Ascending aorta (tissue), 2 donors: Measurements from ENCODE around the gene RAD51B. TPM values are rescaled to one million over a fixed set of nuclear protein-coding genes. Genes with fewer than 3 reads are reported as not detected.

Experiments
- DNase-seq, 2 donors: peaks; one replicate each; pipeline ENCODE4 v3.0.0-alpha.2; 2019; ENCODE audit warnings: low spot score in 2 of 2
- H3K27ac ChIP-seq, 2 donors: fragments of 200-600 bp; sonication (generic); one replicate each; pipeline ENCODE4 v1.5.1; 2016 to 2017; ENCODE audit warnings: mild to moderate bottlenecking in 1 of 2
- H3K27me3 ChIP-seq: fragments of 200-600 bp; sonication (generic); one replicate; pipeline ENCODE4 v1.5.1; 2017
- H3K36me3 ChIP-seq, 2 donors: fragments of 200-600 bp; sonication (generic); one replicate each; pipeline ENCODE4 v1.5.1; 2016
- H3K4me1 ChIP-seq, 2 donors: fragments of 200-600 bp; sonication (generic); one replicate each; pipeline ENCODE4 v1.5.1; 2016 to 2017; ENCODE audit warnings: mild to moderate bottlenecking in 1 of 2
- H3K4me3 ChIP-seq, 2 donors: fragments of 200-600 bp; sonication (generic); one replicate each; pipeline ENCODE4 v1.5.1; 2016 to 2017; ENCODE audit warnings: mild to moderate bottlenecking in 1 of 2
- H3K9me3 ChIP-seq, 2 donors: fragments of 200-600 bp; sonication (generic); one replicate each; pipeline ENCODE4 v1.5.1; 2016
- intact Hi-C: fragments of 100-400 bp; cut with DNase I; formaldehyde crosslinking; loops from one replicate; pipeline ENCODE4 v1.15.1; 2023
- total RNA-seq: library from RNA; depleted of rRNA; stranded (reverse); fragments of >200 nt; gene quantifications from one replicate; pipeline ENCODE4 v1.1.0, GENCODE V29; 2016
- TF ChIP-seq, protein P1 (sequence below), 3 experiments: fragments of 200-600 bp in 2 of 3; fragments of 450-650 bp in 1 of 3; sonication (generic) in 2 of 3; IDR thresholded peaks; one replicate each; pipeline ENCODE4 v1.5.1; 2016 to 2019; ENCODE audit warnings: antibody characterized with exemption in 3 of 3, mild to moderate bottlenecking in 1 of 3, moderate library complexity in 1 of 3

Gene RAD51B
- total RNA-seq, 1 donor from 2014 or later: not detected

DNA sequence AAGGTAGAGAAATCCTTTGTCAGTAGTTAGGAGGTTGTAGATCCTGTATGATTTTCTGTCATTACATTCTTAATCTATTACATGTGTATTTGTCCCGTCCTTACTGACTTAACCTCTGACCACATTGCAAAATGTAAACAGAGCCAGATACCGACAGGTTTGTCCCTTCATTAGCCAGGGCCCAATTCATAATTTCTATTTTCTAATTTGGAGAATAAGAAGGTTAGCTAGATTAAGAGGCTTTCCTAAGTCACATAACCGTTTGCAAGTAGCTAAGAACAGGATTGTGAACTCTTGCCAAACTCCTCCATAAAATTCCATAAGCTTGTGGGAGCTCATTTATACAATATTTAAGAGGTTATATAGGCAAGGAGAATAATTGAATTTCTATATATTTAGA is 352.6 kb downstream of the RAD51B start:
- H3K36me3 ChIP-seq: no peaks in the 10 kb centered on the region
- no peak overlapping the region for H3K27ac ChIP-seq
- intact Hi-C loops: no loop called here
- H3K9me3 ChIP-seq: no peaks in the 10 kb centered on the region
- DNase-seq: no peak
- no peak overlapping the region for H3K4me3 ChIP-seq
- no peaks in the 10 kb centered on the region for H3K27me3 ChIP-seq
- peaks cover 0 to 3% of the 10 kb centered on the region in 2 donors for H3K4me1 ChIP-seq
- TF ChIP-seq, protein P1, sequence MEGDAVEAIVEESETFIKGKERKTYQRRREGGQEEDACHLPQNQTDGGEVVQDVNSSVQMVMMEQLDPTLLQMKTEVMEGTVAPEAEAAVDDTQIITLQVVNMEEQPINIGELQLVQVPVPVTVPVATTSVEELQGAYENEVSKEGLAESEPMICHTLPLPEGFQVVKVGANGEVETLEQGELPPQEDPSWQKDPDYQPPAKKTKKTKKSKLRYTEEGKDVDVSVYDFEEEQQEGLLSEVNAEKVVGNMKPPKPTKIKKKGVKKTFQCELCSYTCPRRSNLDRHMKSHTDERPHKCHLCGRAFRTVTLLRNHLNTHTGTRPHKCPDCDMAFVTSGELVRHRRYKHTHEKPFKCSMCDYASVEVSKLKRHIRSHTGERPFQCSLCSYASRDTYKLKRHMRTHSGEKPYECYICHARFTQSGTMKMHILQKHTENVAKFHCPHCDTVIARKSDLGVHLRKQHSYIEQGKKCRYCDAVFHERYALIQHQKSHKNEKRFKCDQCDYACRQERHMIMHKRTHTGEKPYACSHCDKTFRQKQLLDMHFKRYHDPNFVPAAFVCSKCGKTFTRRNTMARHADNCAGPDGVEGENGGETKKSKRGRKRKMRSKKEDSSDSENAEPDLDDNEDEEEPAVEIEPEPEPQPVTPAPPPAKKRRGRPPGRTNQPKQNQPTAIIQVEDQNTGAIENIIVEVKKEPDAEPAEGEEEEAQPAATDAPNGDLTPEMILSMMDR (IDR thresholded peaks at IDR 0.05): no peak

DNA sequence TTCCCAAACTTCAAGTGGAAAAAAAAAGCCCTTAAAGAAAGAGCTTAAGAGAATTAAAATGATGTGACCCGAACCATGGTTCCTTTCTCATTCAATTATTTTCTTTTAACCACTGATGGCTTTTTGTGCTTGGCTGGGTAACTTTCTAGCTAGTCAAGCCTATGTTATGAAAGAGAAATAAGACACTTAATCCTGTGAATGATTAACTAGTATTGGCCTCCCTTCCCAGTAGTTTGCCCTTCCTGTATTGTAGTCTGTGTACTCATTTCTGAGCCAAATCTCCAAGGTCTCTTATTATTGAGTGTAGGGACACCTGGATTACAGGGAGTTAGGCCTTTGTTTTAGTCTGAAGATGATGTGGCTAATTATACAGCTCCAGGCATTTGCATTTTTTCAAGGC is 353.0 kb downstream of the RAD51B start:
- H3K27me3 ChIP-seq: no peaks in the 10 kb centered on the region
- H3K36me3 ChIP-seq: no peaks in the 10 kb centered on the region
- no peak overlapping the region for H3K27ac ChIP-seq
- peaks cover 0 to 3% of the 10 kb centered on the region in 2 donors for H3K4me1 ChIP-seq
- no peaks in the 10 kb centered on the region for H3K9me3 ChIP-seq
- intact Hi-C loops: no loop called here
- H3K4me3 ChIP-seq: no peak overlapping the region
- no peak for DNase-seq
- TF ChIP-seq, protein P1 (IDR thresholded peaks at IDR 0.05): no peak

DNA sequence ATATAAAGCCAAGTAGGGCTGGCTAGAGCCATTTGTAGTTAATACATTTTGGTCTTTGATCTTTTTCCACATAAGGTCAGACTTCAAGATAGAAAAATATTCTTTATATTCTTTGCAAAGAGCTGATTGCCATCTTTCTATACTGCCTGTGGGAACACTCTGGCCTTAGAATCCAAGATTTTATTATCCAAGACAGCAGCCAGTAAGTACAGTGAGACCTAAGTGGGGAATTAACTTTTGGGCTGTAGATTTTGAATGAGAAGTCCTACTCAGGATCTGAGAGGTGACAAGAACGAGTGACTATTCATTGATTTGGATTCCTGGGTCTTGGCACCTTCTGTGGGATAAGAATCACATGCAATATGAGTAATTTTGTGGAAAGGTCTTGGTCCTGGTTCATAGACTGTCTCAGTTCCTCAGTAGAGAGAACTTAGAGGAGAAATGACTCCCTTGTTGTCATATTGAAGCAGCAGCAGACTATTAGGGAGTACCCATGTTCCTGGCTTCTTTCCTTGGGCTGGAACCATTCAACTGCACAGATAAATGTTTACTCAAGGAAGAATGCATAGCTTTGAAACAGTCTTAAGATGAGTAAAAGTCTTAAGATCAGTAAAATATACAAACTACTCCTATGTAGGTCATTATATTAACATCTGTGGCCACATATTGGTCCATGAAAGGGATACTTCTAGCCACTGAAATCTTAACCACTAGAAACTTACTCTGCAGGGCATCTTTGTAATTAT is 353.8 kb downstream of the RAD51B start:
- Histone ChIP-seq H3K4me1 (peaks cover 0 to 2% of the 10 kb centered on the region in 2 donors), H3K27me3 (no peaks in the 10 kb centered on the region), H3K4me3 (no peak overlapping the region), H3K9me3 (no peaks in the 10 kb centered on the region), H3K27ac (no peak overlapping the region), H3K36me3 (no peaks in the 10 kb centered on the region)
- DNase-seq: no peak
- intact Hi-C loops: no loop called here
- TF ChIP-seq, protein P1 (IDR thresholded peaks at IDR 0.05): no peak

DNA sequence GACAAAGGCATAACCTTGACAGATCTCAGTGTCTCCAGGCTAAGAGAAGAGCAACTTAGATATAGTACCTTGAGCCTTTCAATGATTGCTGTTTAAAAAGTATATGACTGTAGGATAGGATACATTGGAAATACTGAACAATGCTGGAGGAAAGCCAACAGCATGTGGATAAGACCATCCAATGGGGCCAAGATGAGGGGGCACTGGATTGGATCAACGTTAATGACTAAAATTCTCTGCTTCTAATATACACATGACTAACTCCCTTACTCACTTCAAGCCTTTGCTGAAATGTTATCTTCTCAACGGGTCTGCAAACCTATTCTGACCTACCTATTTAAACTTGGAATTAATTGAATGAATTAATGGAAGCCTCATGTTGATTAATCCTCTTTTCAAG is 354.9 kb downstream of the RAD51B start:
- H3K27ac ChIP-seq: no peak overlapping the region
- TF ChIP-seq, protein P1 (IDR thresholded peaks at IDR 0.05): no peak
- intact Hi-C loops: no loop called here

DNA sequence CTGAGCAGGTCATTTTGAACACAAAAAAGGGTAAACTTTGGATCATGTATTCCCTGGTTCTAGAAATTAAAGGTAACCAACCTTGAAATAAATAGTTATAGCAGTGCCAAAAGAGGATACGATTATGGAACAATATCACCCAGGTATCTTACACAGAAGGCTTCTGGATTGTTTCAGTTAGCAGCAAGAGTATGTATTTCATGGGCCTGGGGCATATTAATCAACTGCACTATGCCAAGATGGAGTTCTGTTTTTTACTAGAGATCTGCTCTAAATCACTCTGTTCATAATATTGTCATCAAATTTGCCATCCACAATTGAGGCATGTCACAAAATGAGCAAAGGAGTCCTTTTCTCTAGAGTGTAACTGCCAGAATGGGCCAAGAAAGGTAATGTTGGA is 357.1 kb downstream of the RAD51B start:
- H3K4me3 ChIP-seq: no peak overlapping the region
- no peaks in the 10 kb centered on the region for H3K36me3 ChIP-seq
- H3K27me3 ChIP-seq: no peaks in the 10 kb centered on the region
- TF ChIP-seq, protein P1 (IDR thresholded peaks at IDR 0.05): no peak
- H3K4me1 ChIP-seq: no peaks in the 10 kb centered on the region
- no peaks in the 10 kb centered on the region for H3K9me3 ChIP-seq
- intact Hi-C loops: no loop called here
- DNase-seq: no peak
- no peak overlapping the region for H3K27ac ChIP-seq

More for the DNA sequence above, 354.9 kb downstream of the RAD51B start:
- H3K4me3 ChIP-seq: no peak overlapping the region
- no peaks in the 10 kb centered on the region for H3K27me3 ChIP-seq
- H3K4me1 ChIP-seq: no peaks in the 10 kb centered on the region
- no peaks in the 10 kb centered on the region for H3K9me3 ChIP-seq
- no peak for DNase-seq
- no peaks in the 10 kb centered on the region for H3K36me3 ChIP-seq
